Naive thymus-derived CD4-positive, alpha-beta T cell (primary cell): ENCODE results near the gene HRAS. TPM values are rescaled to one million over a fixed set of nuclear protein-coding genes. Genes with fewer than 3 reads are reported as not detected.

ENCODE experiments used
- ATAC-seq: fragments of 150-1000 bp; cut with Tn5 transposase; 2 replicates; pipeline ENCODE4 v1.10.0; 2021; ENCODE audit warnings: mild to moderate bottlenecking, moderate library complexity
- CTCF ChIA-PET: fragments of 350-600 bp; sonication (Branson Sonifier 250); formaldehyde crosslinking; loops from one replicate; lab custom pipeline; 2021; ENCODE audit warnings: antibody characterized with exemption; lab: Charles Lee
- POLR2A ChIA-PET: fragments of 350-600 bp; sonication (Branson Sonifier 250); formaldehyde crosslinking; loops from one replicate; lab custom pipeline; 2021; ENCODE audit warnings: antibody characterized with exemption, inconsistent platforms; lab: Charles Lee
- DNase-seq, 9 donors: peaks; one replicate each; pipeline versions ENCODE4 v3.0.0 to v3.0.0-alpha.2; 2020 to 2022; ENCODE audit warnings: mixed read lengths in 1 of 9
- H3K27ac ChIP-seq: one replicate; pipeline ENCODE4 v1.7.0; 2013; ENCODE audit warnings: mild to moderate bottlenecking, low read depth, low read length, moderate library complexity
- H3K27me3 ChIP-seq, 2 donors: one replicate each; pipeline ENCODE4 v1.7.0; 2013; ENCODE audit warnings: low read length in 2 of 2, mild to moderate bottlenecking in 2 of 2, moderate library complexity in 2 of 2; ENCODE audit not compliant: control insufficient read depth in 2 of 2, insufficient read depth in 2 of 2
- H3K36me3 ChIP-seq, 3 experiments: 1 replicate in 2 of 3; 2 replicates in 1 of 3; pipeline ENCODE4 v1.7.0; 2013; ENCODE audit warnings: low read length in 3 of 3, mild to moderate bottlenecking in 3 of 3, moderate library complexity in 1 of 3; ENCODE audit not compliant: insufficient read depth in 3 of 3, control insufficient read depth in 2 of 3
- H3K4me1 ChIP-seq, 2 donors: one replicate each; pipeline ENCODE4 v1.7.0; 2013; ENCODE audit warnings: low read length in 2 of 2, mild to moderate bottlenecking in 2 of 2, moderate library complexity in 1 of 2; ENCODE audit not compliant: control insufficient read depth in 2 of 2, insufficient read depth in 2 of 2
- H3K4me3 ChIP-seq: 2 replicates; pipeline ENCODE4 v1.7.0; 2013; ENCODE audit warnings: mild to moderate bottlenecking, low read length
- H3K9me3 ChIP-seq, 3 experiments: 1 replicate in 2 of 3; 2 replicates in 1 of 3; pipeline ENCODE4 v1.7.0; 2013; ENCODE audit warnings: low read length in 3 of 3; ENCODE audit not compliant: control insufficient read depth in 2 of 3
- H3K27ac Mint-ChIP-seq, 9 donors: one replicate each; pipeline ENCODE4 v1.8.0; 2020 to 2022; ENCODE audit warnings: mixed read lengths in 9 of 9, mild to moderate bottlenecking in 8 of 9, moderate library complexity in 5 of 9, inconsistent platforms in 2 of 9
- H3K27me3 Mint-ChIP-seq, 5 donors: one replicate each; pipeline ENCODE4 v1.8.0; 2021 to 2022; ENCODE audit warnings: mixed read lengths in 5 of 5, mild to moderate bottlenecking in 1 of 5
- H3K36me3 Mint-ChIP-seq, 5 donors: one replicate each; pipeline ENCODE4 v1.8.0; 2020 to 2022; ENCODE audit warnings: mixed read lengths in 5 of 5, mild to moderate bottlenecking in 3 of 5, inconsistent platforms in 1 of 5
- H3K4me1 Mint-ChIP-seq, 7 donors: one replicate each; pipeline ENCODE4 v1.8.0; 2020 to 2022; ENCODE audit warnings: mixed read lengths in 7 of 7, mild to moderate bottlenecking in 3 of 7, inconsistent platforms in 1 of 7
- H3K4me3 Mint-ChIP-seq, 10 donors: one replicate each; pipeline ENCODE4 v1.8.0; 2020 to 2022; ENCODE audit warnings: mild to moderate bottlenecking in 10 of 10, mixed read lengths in 10 of 10, moderate library complexity in 6 of 10, inconsistent platforms in 2 of 10
- H3K9me3 Mint-ChIP-seq, 11 donors: one replicate each; pipeline ENCODE4 v1.8.0; 2020 to 2022; ENCODE audit warnings: mixed read lengths in 11 of 11, mild to moderate bottlenecking in 4 of 11, inconsistent platforms in 1 of 11, moderate library complexity in 1 of 11
- intact Hi-C, 2 donors: fragments of 100-400 bp; cut with micrococcal nuclease; formaldehyde crosslinking; loops; one replicate each; pipeline ENCODE4 v1.15.1; 2023
- polyA plus RNA-seq, 2 donors: library from polyadenylated mRNA; unstranded; fragments of 300-500 nt; fragmentation: Illumina TruSeq; gene quantifications; one replicate each; pipeline ENCODE4 v1.2.3, GENCODE V29; 2021
- total RNA-seq, 6 experiments: library from RNA in 5 of 6; stranded (reverse) in 5 of 6; gene quantifications; 1 replicate in 5 of 6; 2 replicates in 1 of 6; pipeline ENCODE4 v1.2.3 and lab custom pipeline; 2021 to 2026

The HRAS gene
- total and polyA plus RNA-seq, 7 experiments from 2014 or later, result 12.6 to 52.0 (median 29.0) TPM

DNA sequence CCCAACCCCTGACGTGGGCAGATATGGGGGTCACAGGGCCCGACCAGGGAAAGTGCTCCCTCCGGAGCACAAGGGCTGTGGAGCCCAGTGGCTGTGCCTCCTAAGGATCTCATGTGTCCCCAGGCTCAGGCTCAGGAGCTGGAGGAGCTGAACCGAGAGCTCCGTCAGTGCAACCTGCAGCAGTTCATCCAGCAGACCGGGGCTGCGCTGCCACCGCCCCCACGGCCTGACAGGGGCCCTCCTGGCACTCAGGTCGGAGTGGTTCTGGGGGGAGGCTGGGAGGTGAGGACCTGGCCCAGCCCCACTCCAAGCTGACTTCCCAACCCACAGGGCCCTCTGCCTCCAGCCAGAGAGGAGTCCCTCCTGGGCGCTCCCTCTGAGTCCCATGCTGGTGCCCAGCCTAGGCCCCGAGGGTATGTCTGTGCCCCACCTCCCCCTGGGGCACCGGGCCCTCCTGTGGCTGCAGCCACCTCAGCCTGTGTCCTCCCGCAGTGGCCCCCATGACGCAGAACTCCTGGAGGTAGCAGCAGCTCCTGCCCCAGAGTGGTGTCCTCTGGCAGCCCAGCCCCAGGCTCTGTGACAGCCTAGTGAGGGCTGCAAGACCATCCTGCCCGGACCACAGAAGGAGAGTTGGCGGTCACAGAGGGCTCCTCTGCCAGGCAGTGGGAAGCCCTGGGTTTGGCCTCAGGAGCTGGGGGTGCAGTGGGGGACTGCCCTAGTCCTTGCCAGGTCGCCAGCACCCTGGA is 27.9 kb upstream of the HRAS start:
- Mint-ChIP-seq H3K9me3 (no peaks in the 10 kb centered on the region), H3K36me3 (peaks cover 0 to 5% (median 0%) of the 10 kb centered on the region in 5 donors), H3K4me1 (peaks cover 4 to 23% (median 9%) of the 10 kb centered on the region in 7 donors), H3K4me3 (no peak overlapping the region), H3K27ac (peak overlapping the region in 1 of 9 donors; percentile 38), H3K27me3 (peaks cover 0 to under 1% (median 0%) of the 10 kb centered on the region in 5 donors)
- CTCF ChIA-PET, result no interaction called here
- H3K27me3 ChIP-seq, result no peaks in the 10 kb centered on the region
- no peaks in the 10 kb centered on the region for H3K9me3 ChIP-seq
- H3K27ac ChIP-seq, result no peak overlapping the region
- H3K36me3 ChIP-seq, result peaks cover 0 to 14% (median 0%) of the 10 kb centered on the region in 3 experiments
- ATAC-seq, result no peak
- intact Hi-C loops, result loop anchor here in 1 of 2 donors (10.0 kb wide), 1 partner anchor 232 kb away; the partner anchor contains the start of genes CEND1 and SLC25A22
- H3K4me3 ChIP-seq, result no peak overlapping the region
- no peak for DNase-seq
- peaks cover 14 to 17% of the 10 kb centered on the region in 2 donors for H3K4me1 ChIP-seq
- POLR2A ChIA-PET, result interaction anchor here (0.7 to 4.8 kb wide), 5 partner anchors 12 to 348 kb away, joined by 3 to 21 read pairs (median 3); partner anchors contain the start of gene PHRF1

DNA sequence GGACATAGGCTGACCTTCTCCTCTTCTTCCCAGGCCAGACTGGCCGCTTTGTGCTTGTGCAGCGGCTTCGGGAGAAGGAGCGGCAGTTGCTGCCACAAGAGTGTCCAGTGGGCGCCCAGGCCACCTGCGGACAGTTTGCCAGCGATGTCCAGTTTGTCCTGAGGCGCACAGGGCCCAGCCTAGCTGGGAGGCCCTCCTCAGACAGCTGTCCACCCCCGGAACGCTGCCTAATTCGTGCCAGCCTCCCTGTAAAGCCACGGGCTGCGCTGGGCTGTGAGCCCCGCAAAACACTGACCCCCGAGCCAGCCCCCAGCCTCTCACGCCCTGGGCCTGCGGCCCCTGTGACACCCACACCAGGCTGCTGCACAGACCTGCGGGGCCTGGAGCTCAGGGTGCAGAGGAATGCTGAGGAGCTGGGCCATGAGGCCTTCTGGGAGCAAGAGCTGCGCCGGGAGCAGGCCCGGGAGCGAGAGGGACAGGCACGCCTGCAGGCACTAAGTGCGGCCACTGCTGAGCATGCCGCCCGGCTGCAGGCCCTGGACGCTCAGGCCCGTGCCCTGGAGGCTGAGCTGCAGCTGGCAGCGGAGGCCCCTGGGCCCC is 26.8 kb upstream of the HRAS start:
- POLR2A ChIA-PET, result interaction anchor here (0.6 to 4.8 kb wide), 5 partner anchors 13 to 757 kb away, joined by 3 to 21 read pairs (median 3); partner anchors contain the start of genes BET1L, PHRF1 and RIC8A
- peak overlapping the region; percentile 68 for H3K4me3 ChIP-seq
- H3K36me3 ChIP-seq, result peaks cover 0 to 14% (median 0%) of the 10 kb centered on the region in 3 experiments
- intact Hi-C loops, result loop anchor here in 1 of 2 donors (10.0 kb wide), 1 partner anchor 233 kb away; the partner anchor contains the start of genes CEND1 and SLC25A22
- ATAC-seq, result no peak
- CTCF ChIA-PET, result no interaction called here
- no peaks in the 10 kb centered on the region for H3K9me3 ChIP-seq
- DNase-seq, result no peak
- Mint-ChIP-seq H3K27ac (peak overlapping the region in 2 of 9 donors; percentile 48 to 62), H3K36me3 (peaks cover 0 to 5% (median 0%) of the 10 kb centered on the region in 5 donors), H3K4me1 (peaks cover 4 to 23% (median 9%) of the 10 kb centered on the region in 7 donors), H3K9me3 (no peaks in the 10 kb centered on the region), H3K4me3 (peak overlapping the region in 9 of 10 donors; percentile 78 to 94 (median 90)), H3K27me3 (peaks cover 0 to 10% (median 0%) of the 10 kb centered on the region in 5 donors)
- no peak overlapping the region for H3K27ac ChIP-seq
- peaks cover 14 to 17% of the 10 kb centered on the region in 2 donors for H3K4me1 ChIP-seq
- no peaks in the 10 kb centered on the region for H3K27me3 ChIP-seq

DNA sequence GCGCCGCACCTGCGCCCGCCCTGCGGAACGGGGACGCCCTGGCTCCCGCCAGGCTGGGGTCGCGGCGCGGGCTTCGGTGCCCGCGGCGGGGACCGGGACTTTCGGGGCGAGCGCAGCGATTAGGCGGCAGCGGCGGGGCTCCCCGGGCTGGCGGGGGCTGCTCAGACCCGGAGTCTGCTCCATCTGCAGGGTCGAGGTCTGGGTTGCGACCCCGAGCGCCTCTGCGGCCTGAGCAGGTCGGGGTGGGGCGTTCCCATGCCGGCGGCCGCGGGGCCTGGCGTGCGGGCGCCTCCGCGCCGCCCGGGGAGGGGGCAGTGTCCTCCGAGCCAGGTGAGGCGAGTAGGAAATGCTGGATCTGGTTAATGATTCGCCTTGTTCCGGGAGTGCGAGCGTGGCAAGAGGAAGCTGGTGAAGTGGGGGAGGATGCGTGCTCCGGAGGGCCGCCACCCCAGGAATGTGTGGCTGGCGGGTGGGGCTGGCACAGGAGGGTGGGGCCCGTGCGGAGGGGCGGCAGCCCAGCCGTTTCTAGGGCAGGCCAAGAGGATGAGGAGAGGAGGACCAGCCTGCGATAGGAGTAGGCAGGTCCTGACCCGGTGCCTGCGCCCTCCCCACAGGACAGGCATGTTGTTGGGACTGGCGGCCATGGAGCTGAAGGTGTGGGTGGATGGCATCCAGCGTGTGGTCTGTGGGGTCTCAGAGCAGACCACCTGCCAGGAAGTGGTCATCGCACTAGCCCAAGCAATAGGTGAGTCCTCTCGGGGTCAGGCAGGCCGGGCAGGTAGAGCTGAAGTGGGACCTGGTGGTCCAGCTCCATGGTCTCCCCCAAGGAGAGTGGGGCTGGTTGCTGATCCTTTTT is 26.0 kb upstream of the HRAS start:
- H3K4me3 ChIP-seq, result peak overlapping the region; percentile 68
- Mint-ChIP-seq H3K4me1 (peaks cover 4 to 16% (median 9%) of the 10 kb centered on the region in 7 donors), H3K36me3 (peaks cover 0 to 5% (median 0%) of the 10 kb centered on the region in 5 donors), H3K4me3 (peak overlapping the region; percentile 78 to 94 (median 89)), H3K27me3 (peaks cover 0 to 16% (median 0%) of the 10 kb centered on the region in 5 donors), H3K27ac (peak overlapping the region in 6 of 9 donors; percentile 36 to 74 (median 55)), H3K9me3 (no peaks in the 10 kb centered on the region)
- ChIA-PET CTCF (no interaction called here), POLR2A (interaction anchor here (0.6 to 4.8 kb wide), 5 partner anchors 14 to 354 kb away, joined by 3 to 21 read pairs (median 3); partner anchors contain the start of genes BET1L, PHRF1 and RIC8A)
- no peaks in the 10 kb centered on the region for H3K27me3 ChIP-seq
- ATAC-seq (peak; percentile 32), DNase-seq (peak in 2 of 9 donors; percentile 31 to 36)
- peaks cover 14 to 17% of the 10 kb centered on the region in 2 donors for H3K4me1 ChIP-seq
- H3K9me3 ChIP-seq, result no peaks in the 10 kb centered on the region
- peaks cover 0 to 14% (median 0%) of the 10 kb centered on the region in 3 experiments for H3K36me3 ChIP-seq
- intact Hi-C loops, result loop anchor here (2.0 to 10.0 kb wide), 4 partner anchors 25 to 235 kb away; partner anchors contain the start of genes CEND1 (in 1 of the 2), LRRC56 (in 1 of the 2) and SLC25A22 (in 1 of the 2)
- H3K27ac ChIP-seq, result peak overlapping the region; percentile 77

DNA sequence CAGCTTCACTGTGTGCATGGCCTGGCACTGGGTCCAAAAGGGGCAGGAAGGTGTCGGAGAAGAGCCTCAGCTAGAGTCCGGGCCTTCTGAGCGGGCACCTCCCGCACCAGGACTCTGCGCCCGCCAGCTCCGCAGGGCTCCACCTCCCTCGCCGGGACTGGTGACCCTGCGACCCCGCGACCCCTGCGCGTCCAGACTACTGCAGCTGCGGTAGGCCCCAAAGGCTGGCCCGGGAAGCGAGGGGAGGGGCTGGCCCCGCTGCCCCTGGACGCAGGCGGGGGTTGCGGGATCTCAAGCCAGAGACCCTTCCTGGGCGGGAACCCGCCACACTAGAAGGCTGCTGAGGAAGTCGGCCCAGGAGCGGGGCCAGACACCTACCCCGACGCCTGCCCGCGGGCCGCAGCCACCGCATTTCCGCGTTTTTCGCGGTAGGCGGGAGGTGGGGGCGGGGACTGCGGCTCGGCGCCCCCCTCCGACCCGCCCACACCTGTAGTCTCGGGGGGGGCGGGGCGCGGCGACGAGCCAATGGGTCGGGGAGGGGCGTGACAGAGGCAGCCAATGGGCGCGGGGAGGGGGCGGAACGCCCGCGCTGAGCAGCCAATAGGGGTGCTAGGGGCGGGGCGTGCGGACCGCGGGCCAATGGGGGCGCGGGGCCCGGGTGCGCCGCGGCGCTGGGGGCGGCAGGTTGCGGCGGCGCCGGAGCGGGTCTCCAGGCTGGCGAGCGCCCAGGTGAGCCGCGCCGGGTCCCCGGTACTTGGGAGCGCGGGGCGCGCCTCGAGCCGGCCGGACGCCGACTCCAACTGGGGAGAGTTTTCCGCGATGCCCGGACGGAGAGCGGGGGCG is 25.1 kb upstream of the HRAS start, which contains the start of the genes LMNTD2 and RASSF7:
LMNTD2 (minus strand) TSS at position 434 of the 843 bp plus-strand sequence; CDS start at position 412, 22 bp downstream.
RASSF7 (plus strand) TSS at position 666 of the 843 bp plus-strand sequence. CDS start 799 bp downstream, outside the sequence.
- peaks cover 14 to 17% of the 10 kb centered on the region in 2 donors for H3K4me1 ChIP-seq
- intact Hi-C loops, result loop anchor here (1.0 to 10.0 kb wide), 11 partner anchors 8 to 236 kb away; partner anchors contain the start of genes LRRC56 (in 2 of the 2), PHRF1 (in 2 of the 2), CEND1 (in 1 of the 2) and DEAF1 (in 1 of the 2)
- ATAC-seq, result peak; percentile 98
- ChIA-PET CTCF (interaction anchor here (1.0 kb wide), 1 partner anchor 187 kb away, joined by 3 read pairs; the partner anchor contains the start of gene TALDO1), POLR2A (interaction anchor here (0.6 to 9.5 kb wide), 11 partner anchors 9 to 271 kb away, joined by 3 to 68 read pairs (median 4); partner anchors contain the start of genes IRF7, PHRF1 and RNH1)
- H3K4me3 Mint-ChIP-seq, result peak within 1 kb of the TSS; percentile 78 to 94 (median 89)
- H3K27ac ChIP-seq, result peak within 1 kb of the TSS; percentile 82
- peaks cover 0 to 14% (median 0%) of the 10 kb centered on the region in 3 experiments for H3K36me3 ChIP-seq
- peak within 1 kb of the TSS; percentile 35 to 93 (median 84) for H3K27ac Mint-ChIP-seq
- peaks cover 4 to 17% (median 9%) of the 10 kb centered on the region in 7 donors for H3K4me1 Mint-ChIP-seq
- DNase-seq, result peak; percentile 89 to 98 (median 94)
- H3K27me3 Mint-ChIP-seq, result peaks cover 0 to 18% (median 0%) of the 10 kb centered on the region in 5 donors
- no peaks in the 10 kb centered on the region for H3K27me3 ChIP-seq
- H3K9me3 ChIP-seq, result no peaks in the 10 kb centered on the region
- H3K36me3 Mint-ChIP-seq, result peaks cover 0 to 5% (median 0%) of the 10 kb centered on the region in 5 donors
- peak within 1 kb of the TSS; percentile 68 for H3K4me3 ChIP-seq
- H3K9me3 Mint-ChIP-seq, result no peaks in the 10 kb centered on the region
